Spleen (tissue), 11 donors: ENCODE measurements around the gene PLRG1. TPM values are rescaled to one million over a fixed set of nuclear protein-coding genes. Genes with fewer than 3 reads are reported as not detected.

Experiments used
- DNase-seq: peaks from one replicate; pipeline ENCODE4 v3.0.0-alpha.2; 2020
- H3K27ac ChIP-seq, 8 donors: fragments of 200-600 bp; sonication (generic) in 7 of 8; 1 replicate in 4 of 8; 2 replicates in 4 of 8; pipeline versions ENCODE4 v1.5.0 to v1.8.0; 2016 to 2021; ENCODE audit warnings: inconsistent platforms in 4 of 8, mild to moderate bottlenecking in 4 of 8, moderate library complexity in 1 of 8
- H3K27me3 ChIP-seq, 7 donors: fragments of 200-600 bp; sonication (generic) in 6 of 7; replicated peaks in 1 of 7; 1 replicate in 4 of 7; 2 replicates in 3 of 7; pipeline versions ENCODE4 v1.5.0 to v1.8.0; 2016 to 2021; ENCODE audit warnings: inconsistent platforms in 3 of 7, mild to moderate bottlenecking in 1 of 7
- H3K36me3 ChIP-seq, 6 donors: fragments of 200-600 bp; sonication (generic) in 5 of 6; 1 replicate in 4 of 6; 2 replicates in 2 of 6; pipeline versions ENCODE4 v1.5.0 to v1.8.0; 2016 to 2021; ENCODE audit warnings: inconsistent platforms in 2 of 6
- H3K4me1 ChIP-seq, 6 donors: fragments of 200-600 bp; sonication (generic) in 5 of 6; 1 replicate in 3 of 6; 2 replicates in 3 of 6; pipeline versions ENCODE4 v1.5.0 to v1.8.0; 2016 to 2021; ENCODE audit warnings: inconsistent platforms in 3 of 6
- H3K4me3 ChIP-seq, 8 donors: fragments of 200-600 bp; sonication (generic) in 7 of 8; 1 replicate in 4 of 8; 2 replicates in 4 of 8; pipeline versions ENCODE4 v1.5.0 to v1.8.0; 2016 to 2021; ENCODE audit warnings: inconsistent platforms in 4 of 8, mild to moderate bottlenecking in 4 of 8, moderate library complexity in 2 of 8
- H3K9me3 ChIP-seq, 8 donors: fragments of 200-600 bp; sonication (generic) in 7 of 8; 1 replicate in 4 of 8; 2 replicates in 4 of 8; pipeline versions ENCODE4 v1.5.0 to v1.8.0; 2016 to 2021; ENCODE audit warnings: inconsistent platforms in 4 of 8
- CTCF ChIP-seq, 11 experiments: fragments of 200-600 bp in 7 of 11; fragments of 450-650 bp in 4 of 11; sonication (generic) in 4 of 11; IDR thresholded peaks in 8 of 11; conservative IDR thresholded peaks in 3 of 11; 1 replicate in 7 of 11; 2 replicates in 4 of 11; pipeline versions ENCODE4 v1.4.0 to v1.8.0; 2016 to 2021; ENCODE audit warnings: antibody characterized with exemption in 11 of 11, inconsistent platforms in 4 of 11, mild to moderate bottlenecking in 1 of 11
- POLR2A ChIP-seq, 3 donors: fragments of 450-650 bp; IDR thresholded peaks; one replicate each; pipeline ENCODE4 v1.5.1; 2017; ENCODE audit warnings: antibody characterized with exemption in 3 of 3, mild to moderate bottlenecking in 1 of 3
- POLR2AphosphoS5 ChIP-seq, 3 donors: sonication (generic); formaldehyde crosslinking; IDR thresholded peaks; one replicate each; pipeline ENCODE4 v1.5.1; 2017; ENCODE audit warnings: antibody characterized with exemption in 3 of 3
- WGBS, 5 donors: extraction: QIAGEN DNeasy Blood & Tissue Kit in 3 of 5; methylation state at CpG; one replicate each; pipeline versions ENCODE4 v1.1.5 to v1.1.7; 2013 to 2018; 5-methylcytosine and 5-hydroxymethylcytosine counted together
- intact Hi-C: fragments of 100-400 bp; cut with DNase I; formaldehyde crosslinking; loops from one replicate; pipeline ENCODE4 v1.15.0; 2023; ENCODE audit warnings: low total_unique reads
- polyA plus RNA-seq, 3 donors: library from polyadenylated mRNA; stranded (reverse); fragments of 200-250 nt; gene quantifications; one replicate each; pipeline ENCODE4 v1.2.1, GENCODE V29; 2013
- total RNA-seq, 7 donors: library from RNA; depleted of rRNA in 3 of 7; stranded (reverse); fragments of >200 nt in 3 of 7; fragmentation: NEBNext Ultra II Directional in 4 of 7; extraction: Animal tissue kit (Norgen Biotek cat#: 25700) in 4 of 7; gene quantifications; one replicate each; pipeline versions ENCODE4 v1.1.0 to v1.2.1, GENCODE V29; 2016 to 2021
- donor health status: healthy with polysubstance abuse.
- donor health status: DM: no; HTN: no; CAD: no; lungs with moderate emphysema.
- donor health status: DM: no; HTN: no; CAD: no.
- donor health status: Bipolar disorder and iron deficiency.
- donor health status: healthy.
- donor health status: DM: no; HTN: no; CAD: no.
- donor health status: DM: yes; HTN: yes; CAD: no.

PLRG1 gene
- total and polyA plus RNA-seq, 10 donors = 37.8 to 66.2 (median 48.0) TPM

GRCh38 chr4:154593868-154594267 is 43.7 kb upstream of the PLRG1 start:
- Histone ChIP-seq H3K27me3 (peaks cover 0 to 30% (median 0%) of the 10 kb centered on the region in 7 donors), H3K4me3 (no peak overlapping the region), H3K9me3 (no peaks in the 10 kb centered on the region), H3K36me3 (no peaks in the 10 kb centered on the region), H3K4me1 (no peaks in the 10 kb centered on the region), H3K27ac (no peak overlapping the region)
- intact Hi-C loops = no loop called here
- 40 to 92% (median 45%) methylated on average over 2 of the region's 2 CpGs for WGBS, 5 donors
- no peak for TF ChIP-seq POLR2A (IDR thresholded peaks at IDR 0.05)
- TF ChIP-seq POLR2AphosphoS5 (IDR thresholded peaks at IDR 0.05) = no peak
- no peak for TF ChIP-seq CTCF (IDR thresholded peaks at IDR 0.05 in 8 of 11, conservative IDR thresholded peaks at IDR 0.05 in 3 of 11)
- DNase-seq = no peak

- Histone ChIP-seq H3K4me3 (no peak overlapping the region), H3K36me3 (no peaks in the 10 kb centered on the region), H3K9me3 (no peaks in the 10 kb centered on the region), H3K4me1 (no peaks in the 10 kb centered on the region), H3K27ac (no peak overlapping the region), H3K27me3 (peaks cover 0 to 37% (median 0%) of the 10 kb centered on the region in 7 donors)
- no peak for TF ChIP-seq POLR2AphosphoS5 (IDR thresholded peaks at IDR 0.05)
- TF ChIP-seq CTCF (IDR thresholded peaks at IDR 0.05 in 8 of 11, conservative IDR thresholded peaks at IDR 0.05 in 3 of 11) = no peak
- TF ChIP-seq POLR2A (IDR thresholded peaks at IDR 0.05) = no peak
- 61 to 83% (median 80%) methylated on average over 3 of the region's 3 CpGs for WGBS, 5 donors
- intact Hi-C loops = no loop called here
- no peak for DNase-seq
Observed at GRCh38 chr4:154591890-154592289, 41.7 kb upstream of the PLRG1 start.

- H3K27me3 ChIP-seq = peaks cover 0 to 41% (median 0%) of the 10 kb centered on the region in 7 donors
- TF ChIP-seq POLR2AphosphoS5 (IDR thresholded peaks at IDR 0.05) (no peak), POLR2A (IDR thresholded peaks at IDR 0.05) (no peak), CTCF (IDR thresholded peaks at IDR 0.05 in 8 of 11, conservative IDR thresholded peaks at IDR 0.05 in 3 of 11) (no peak)
- no peaks in the 10 kb centered on the region for H3K4me1 ChIP-seq
- no peak for DNase-seq
- no peaks in the 10 kb centered on the region for H3K36me3 ChIP-seq
- WGBS, 5 donors = 72 to 84% (median 74%) methylated on average over 3 of the region's 3 CpGs
- no peaks in the 10 kb centered on the region for H3K9me3 ChIP-seq
- intact Hi-C loops = no loop called here
- H3K27ac ChIP-seq = no peak within 1 kb of the TSS
- H3K4me3 ChIP-seq = no peak within 1 kb of the TSS
Observed at GRCh38 chr4:154590329-154591006, 40.3 kb upstream of the PLRG1 start, which contains the start of gene FGA. Gene FGA (minus strand): TSS chr4:154590742. CDS start chr4:154590687, 55 bp downstream.

GRCh38 chr4:154589296-154590197 is 39.3 kb upstream of the PLRG1 start:
- Histone ChIP-seq H3K36me3 (no peaks in the 10 kb centered on the region), H3K27me3 (peaks cover 0 to 41% (median 0%) of the 10 kb centered on the region in 7 donors), H3K9me3 (no peaks in the 10 kb centered on the region), H3K27ac (no peak overlapping the region), H3K4me3 (no peak overlapping the region), H3K4me1 (no peaks in the 10 kb centered on the region)
- TF ChIP-seq POLR2AphosphoS5 (IDR thresholded peaks at IDR 0.05) (no peak), POLR2A (IDR thresholded peaks at IDR 0.05) (no peak), CTCF (IDR thresholded peaks at IDR 0.05 in 8 of 11, conservative IDR thresholded peaks at IDR 0.05 in 3 of 11) (no peak)
- no peak for DNase-seq
- intact Hi-C loops = no loop called here
- WGBS, 5 donors = 69 to 81% (median 75%) methylated on average over 7 of the region's 7 CpGs
